OCI-LY7 (cell line): Measurements from ENCODE around the gene KMT2A.

Experiments
- EZH2phosphoT487 ChIP-seq: fragments of 200-600 bp; sonication (generic); IDR thresholded peaks from 2 replicates; pipeline ENCODE4 v1.6.1; 2018; ENCODE audit warnings: low read depth, borderline replicate concordance, mild to moderate bottlenecking, mixed run types, antibody characterized with exemption, low read length, moderate library complexity, mixed read lengths
- TF ChIP-seq, protein P1 (sequence below): fragments of 200-600 bp; sonication (generic); conservative IDR thresholded peaks from 2 replicates; pipeline ENCODE4 v1.5.1; 2014; ENCODE audit warnings: mild to moderate bottlenecking, antibody characterized with exemption, low read length, moderate library complexity, mixed read lengths

DNA sequence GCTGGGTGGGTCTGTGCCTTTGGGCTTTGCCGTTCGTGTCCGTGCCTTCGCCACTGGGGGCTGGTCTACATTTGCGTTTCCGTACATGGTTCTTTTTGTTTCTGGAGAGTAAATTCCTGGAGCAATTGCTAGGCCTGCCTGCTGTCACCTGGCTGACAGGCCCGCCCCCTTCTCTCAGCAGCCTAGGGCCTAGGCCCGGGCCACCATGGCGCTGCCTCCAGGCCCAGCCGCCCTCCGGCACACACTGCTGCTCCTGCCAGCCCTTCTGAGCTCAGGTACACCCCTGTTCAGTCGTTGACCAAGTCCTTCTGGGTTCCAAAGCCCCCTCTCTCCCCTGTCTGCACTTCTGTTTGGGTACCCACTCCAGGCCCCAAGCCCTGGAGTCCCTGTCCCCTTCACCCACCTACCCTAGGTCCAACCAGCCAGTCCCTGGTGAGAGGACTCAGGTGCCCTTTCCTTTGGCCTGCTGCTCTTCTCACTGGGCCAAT lies 95.3 kb downstream of the KMT2A start:
- TF ChIP-seq, protein P1, sequence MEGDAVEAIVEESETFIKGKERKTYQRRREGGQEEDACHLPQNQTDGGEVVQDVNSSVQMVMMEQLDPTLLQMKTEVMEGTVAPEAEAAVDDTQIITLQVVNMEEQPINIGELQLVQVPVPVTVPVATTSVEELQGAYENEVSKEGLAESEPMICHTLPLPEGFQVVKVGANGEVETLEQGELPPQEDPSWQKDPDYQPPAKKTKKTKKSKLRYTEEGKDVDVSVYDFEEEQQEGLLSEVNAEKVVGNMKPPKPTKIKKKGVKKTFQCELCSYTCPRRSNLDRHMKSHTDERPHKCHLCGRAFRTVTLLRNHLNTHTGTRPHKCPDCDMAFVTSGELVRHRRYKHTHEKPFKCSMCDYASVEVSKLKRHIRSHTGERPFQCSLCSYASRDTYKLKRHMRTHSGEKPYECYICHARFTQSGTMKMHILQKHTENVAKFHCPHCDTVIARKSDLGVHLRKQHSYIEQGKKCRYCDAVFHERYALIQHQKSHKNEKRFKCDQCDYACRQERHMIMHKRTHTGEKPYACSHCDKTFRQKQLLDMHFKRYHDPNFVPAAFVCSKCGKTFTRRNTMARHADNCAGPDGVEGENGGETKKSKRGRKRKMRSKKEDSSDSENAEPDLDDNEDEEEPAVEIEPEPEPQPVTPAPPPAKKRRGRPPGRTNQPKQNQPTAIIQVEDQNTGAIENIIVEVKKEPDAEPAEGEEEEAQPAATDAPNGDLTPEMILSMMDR = no peak
- TF ChIP-seq EZH2phosphoT487 = no peak
